Left renal cortex interstitium (tissue), 4 donors: Measurements from ENCODE around the gene KCTD13. TPM values are rescaled to one million over a fixed set of nuclear protein-coding genes. Genes with fewer than 3 reads are reported as not detected.

ENCODE experiments used
- DNase-seq, 4 donors: peaks; one replicate each; pipeline ENCODE4 v3.0.0-alpha.2; 2013; ENCODE audit warnings: low read depth in 4 of 4, low spot score in 2 of 4, missing footprints in 1 of 4
- polyA plus RNA-seq, 4 donors: library from polyadenylated mRNA; unstranded; fragments of 120-200 nt; gene quantifications; one replicate each; pipeline ENCODE4 v1.2.1, GENCODE V29; 2013; ENCODE audit not compliant: insufficient read length in 4 of 4

KCTD13 gene
- polyA plus RNA-seq, 4 donors: 10.5 to 34.1 (median 22.2) TPM

GRCh38 chr16:29857133-29857760 lies 68.8 kb downstream of the KCTD13 start:
- DNase-seq: no peak

Other genes starting within 250 kb of the KCTD13 start
- gene QPRT, start 247.0 kb downstream of the KCTD13 start, polyA plus RNA-seq: 100 to 1,000 TPM; 126 to 187 (median 178) TPM
- gene C16orf54, start 180.2 kb downstream of the KCTD13 start, polyA plus RNA-seq: under 1 TPM; 0.22 to 0.29 (median 0.25) TPM
- under 1 TPM in 2 of 4 donors, not detected in 2; 0.06 to 0.07 TPM for gene ZG16, start 148.0 kb downstream of the KCTD13 start, polyA plus RNA-seq
- gene KIF22, start 135.5 kb downstream of the KCTD13 start, polyA plus RNA-seq: 10 to 100 TPM; 63.1 to 82.6 (median 74.4) TPM
- 100 to 1,000 TPM; 275 to 382 (median 342) TPM for gene MAZ, start 119.7 kb downstream of the KCTD13 start, polyA plus RNA-seq
- 10 to 100 TPM; 10.0 to 28.8 (median 18.2) TPM for gene PRRT2, start 114.0 kb downstream of the KCTD13 start, polyA plus RNA-seq
- gene PAGR1, start 110.1 kb downstream of the KCTD13 start, polyA plus RNA-seq: 10 to 100 TPM; 26.0 to 49.1 (median 42.5) TPM
- gene MVP, start 105.8 kb downstream of the KCTD13 start, polyA plus RNA-seq: 10 to 100 TPM; 20.0 to 24.2 (median 21.9) TPM
- 100 to 1,000 TPM in 2 of 4 donors, 10 to 100 TPM in 2; 90.2 to 134 (median 109) TPM for gene CDIPT, start 63.0 kb downstream of the KCTD13 start, polyA plus RNA-seq
- gene SEZ6L2, start 26.7 kb downstream of the KCTD13 start, polyA plus RNA-seq: 10 to 100 TPM; 10.4 to 15.9 (median 13.0) TPM
- 1 to 10 TPM in 2 of 4 donors, under 1 TPM in 2; 0.62 to 1.1 (median 0.98) TPM for gene ASPHD1, start 25.7 kb downstream of the KCTD13 start, polyA plus RNA-seq
- gene TMEM219, start 35.9 kb upstream of the KCTD13 start, polyA plus RNA-seq: 100 to 1,000 TPM; 104 to 134 (median 113) TPM
- gene TAOK2, start 47.6 kb upstream of the KCTD13 start, polyA plus RNA-seq: 10 to 100 TPM; 35.4 to 60.5 (median 52.2) TPM
- 10 to 100 TPM; 17.3 to 21.9 (median 19.8) TPM for gene HIRIP3, start 69.4 kb upstream of the KCTD13 start, polyA plus RNA-seq
- 10 to 100 TPM; 36.3 to 70.3 (median 55.2) TPM for gene INO80E, start 70.0 kb upstream of the KCTD13 start, polyA plus RNA-seq
- 1 to 10 TPM; 1.4 to 4.8 (median 3.7) TPM for gene DOC2A, start 84.8 kb upstream of the KCTD13 start, polyA plus RNA-seq
- not detected for gene C16orf92, start 97.0 kb upstream of the KCTD13 start, polyA plus RNA-seq
- gene TLCD3B, start 105.0 kb upstream of the KCTD13 start, polyA plus RNA-seq: 1 to 10 TPM in 3 of 4 donors, under 1 TPM in 1; 0.90 to 1.8 (median 1.3) TPM
- 100 to 1,000 TPM; 469 to 648 (median 516) TPM for gene ALDOA, start 139.5 kb upstream of the KCTD13 start, polyA plus RNA-seq
- 100 to 1,000 TPM in 3 of 4 donors, 10 to 100 TPM in 1; 84.6 to 114 (median 105) TPM for gene PPP4C, start 149.8 kb upstream of the KCTD13 start, polyA plus RNA-seq
- 1 to 10 TPM in 3 of 4 donors, under 1 TPM in 1; 0.93 to 2.4 (median 1.7) TPM for gene TBX6, start 165.7 kb upstream of the KCTD13 start, polyA plus RNA-seq
- gene YPEL3, start 170.0 kb upstream of the KCTD13 start, polyA plus RNA-seq: 10 to 100 TPM; 44.5 to 78.0 (median 68.7) TPM
- gene GDPD3, start 187.3 kb upstream of the KCTD13 start, polyA plus RNA-seq: 10 to 100 TPM in 3 of 4 donors, 1 to 10 TPM in 1; 9.8 to 17.5 (median 12.8) TPM
- gene MAPK3, start 197.0 kb upstream of the KCTD13 start, polyA plus RNA-seq: 100 to 1,000 TPM in 1 of 4 donors, 10 to 100 TPM in 3; 80.6 to 100 (median 87.3) TPM